SK-N-SH treated with all-trans-retinoic acid at 6 μM for 48 hours (cell line): ENCODE results near the gene FAM3D.

ENCODE experiments used
- BACH2 ChIP-seq: fragments of 250-450 bp; sonication (Bioruptor Pico); IDR thresholded peaks from 2 replicates; pipeline ENCODE4 v1.9.0; 2021; ENCODE audit warnings: mild to moderate bottlenecking, borderline replicate concordance
- ESRRG ChIP-seq: fragments of 250-450 bp; sonication (Bioruptor Pico); IDR thresholded peaks from 2 replicates; pipeline ENCODE4 v1.6.1; 2021; ENCODE audit warnings: mild to moderate bottlenecking
- OSR1 ChIP-seq: fragments of 250-450 bp; sonication (Bioruptor Pico); IDR thresholded peaks from 2 replicates; pipeline ENCODE4 v1.8.0; 2022; ENCODE audit warnings: moderate library complexity, mild to moderate bottlenecking, inconsistent platforms
- PPARA ChIP-seq: fragments of 250-450 bp; sonication (Bioruptor Pico); IDR thresholded peaks from 2 replicates; pipeline ENCODE4 v1.5.0; 2020; ENCODE audit warnings: mild to moderate bottlenecking, borderline replicate concordance
- RARB ChIP-seq: fragments of 250-450 bp; sonication (Bioruptor Pico); IDR thresholded peaks from 2 replicates; pipeline ENCODE4 v1.8.0; 2021; ENCODE audit warnings: mild to moderate bottlenecking, moderate library complexity
- SNAI2 ChIP-seq: fragments of 250-450 bp; sonication (Bioruptor Pico); IDR thresholded peaks from 2 replicates; pipeline ENCODE4 v1.5.0; 2020; ENCODE audit warnings: mild to moderate bottlenecking, moderate library complexity
- TOX ChIP-seq: fragments of 250-450 bp; sonication (Bioruptor Pico); IDR thresholded peaks from 2 replicates; pipeline ENCODE4 v1.8.0; 2021; ENCODE audit warnings: mild to moderate bottlenecking, moderate library complexity, borderline replicate concordance
- ZFP3 ChIP-seq: fragments of 250-450 bp; sonication (Bioruptor Pico); IDR thresholded peaks from 2 replicates; pipeline ENCODE4 v1.5.0; 2020; ENCODE audit warnings: mild to moderate bottlenecking, moderate library complexity
- ZNF70 ChIP-seq: fragments of 450-650 bp; formaldehyde crosslinking; IDR thresholded peaks from 2 replicates; pipeline ENCODE4 v1.5.0; 2020; ENCODE audit warnings: mild to moderate bottlenecking, moderate library complexity
- TF ChIP-seq, protein P1 (sequence below): fragments of 250-450 bp; sonication (Bioruptor Pico); IDR thresholded peaks from 2 replicates; pipeline ENCODE4 v1.8.0; 2020; ENCODE audit warnings: mild to moderate bottlenecking, moderate library complexity, borderline replicate concordance

DNA sequence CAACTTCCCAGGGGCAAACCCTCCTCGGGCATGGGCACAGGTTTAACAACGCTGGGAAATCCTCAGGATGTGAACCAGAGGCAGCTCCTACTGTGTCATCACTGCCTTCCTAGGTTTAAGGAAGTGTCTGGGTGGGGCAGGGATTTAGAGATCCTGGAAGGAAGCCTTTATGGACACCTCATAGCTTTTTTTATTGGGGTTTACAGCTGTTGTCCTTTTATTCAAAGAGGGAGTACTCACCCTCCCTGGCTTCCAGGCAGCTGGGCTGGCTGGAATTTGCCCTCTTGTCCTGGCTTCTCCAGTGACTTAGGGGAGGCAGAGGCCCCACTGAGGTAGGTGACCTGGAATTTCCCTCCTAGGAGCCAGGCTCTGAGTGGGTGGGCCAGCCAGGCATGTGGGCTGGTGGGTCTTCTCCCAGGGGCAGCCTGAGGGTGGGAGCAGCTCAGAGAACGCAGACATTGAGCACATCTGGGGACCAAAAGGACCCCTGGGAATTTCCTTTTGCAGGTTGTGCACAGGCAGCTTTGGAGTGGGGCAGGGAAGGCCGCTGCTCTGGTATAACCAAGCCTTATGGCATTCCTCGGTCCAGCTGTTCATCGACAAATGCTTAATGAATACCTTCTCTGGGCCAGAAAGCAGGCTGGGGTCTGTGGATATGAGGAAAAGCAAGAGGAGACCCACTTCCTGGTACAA is 13.5 kb upstream of the FAM3D start:
- TF ChIP-seq PPARA (CRISPR knock-in tag), result no peak
- TF ChIP-seq TOX (CRISPR knock-in tag), result no peak
- TF ChIP-seq, protein P1, sequence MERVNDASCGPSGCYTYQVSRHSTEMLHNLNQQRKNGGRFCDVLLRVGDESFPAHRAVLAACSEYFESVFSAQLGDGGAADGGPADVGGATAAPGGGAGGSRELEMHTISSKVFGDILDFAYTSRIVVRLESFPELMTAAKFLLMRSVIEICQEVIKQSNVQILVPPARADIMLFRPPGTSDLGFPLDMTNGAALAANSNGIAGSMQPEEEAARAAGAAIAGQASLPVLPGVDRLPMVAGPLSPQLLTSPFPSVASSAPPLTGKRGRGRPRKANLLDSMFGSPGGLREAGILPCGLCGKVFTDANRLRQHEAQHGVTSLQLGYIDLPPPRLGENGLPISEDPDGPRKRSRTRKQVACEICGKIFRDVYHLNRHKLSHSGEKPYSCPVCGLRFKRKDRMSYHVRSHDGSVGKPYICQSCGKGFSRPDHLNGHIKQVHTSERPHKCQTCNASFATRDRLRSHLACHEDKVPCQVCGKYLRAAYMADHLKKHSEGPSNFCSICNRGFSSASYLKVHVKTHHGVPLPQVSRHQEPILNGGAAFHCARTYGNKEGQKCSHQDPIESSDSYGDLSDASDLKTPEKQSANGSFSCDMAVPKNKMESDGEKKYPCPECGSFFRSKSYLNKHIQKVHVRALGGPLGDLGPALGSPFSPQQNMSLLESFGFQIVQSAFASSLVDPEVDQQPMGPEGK, result no peak
- TF ChIP-seq OSR1 (CRISPR knock-in tag), result no peak
- no peak for TF ChIP-seq ZFP3 (CRISPR knock-in tag)
- TF ChIP-seq ZNF70, result no peak
- TF ChIP-seq BACH2, result no peak
- TF ChIP-seq RARB (CRISPR knock-in tag), result no peak
- no peak for TF ChIP-seq SNAI2 (CRISPR knock-in tag)
- no peak for TF ChIP-seq ESRRG (CRISPR knock-in tag)
